RPMI8226 (cell line): ENCODE results near the gene CPNE7.
"Not testable (repeated sequence)": the region's sequence is repeated elsewhere in the genome, so short reads cannot be mapped to it uniquely, and the experiment has no call there.

Experiments
- DNase-seq: peaks from one replicate; pipeline ENCODE4 v3.0.0-alpha.2; 2015

CPNE7 gene

DNA sequence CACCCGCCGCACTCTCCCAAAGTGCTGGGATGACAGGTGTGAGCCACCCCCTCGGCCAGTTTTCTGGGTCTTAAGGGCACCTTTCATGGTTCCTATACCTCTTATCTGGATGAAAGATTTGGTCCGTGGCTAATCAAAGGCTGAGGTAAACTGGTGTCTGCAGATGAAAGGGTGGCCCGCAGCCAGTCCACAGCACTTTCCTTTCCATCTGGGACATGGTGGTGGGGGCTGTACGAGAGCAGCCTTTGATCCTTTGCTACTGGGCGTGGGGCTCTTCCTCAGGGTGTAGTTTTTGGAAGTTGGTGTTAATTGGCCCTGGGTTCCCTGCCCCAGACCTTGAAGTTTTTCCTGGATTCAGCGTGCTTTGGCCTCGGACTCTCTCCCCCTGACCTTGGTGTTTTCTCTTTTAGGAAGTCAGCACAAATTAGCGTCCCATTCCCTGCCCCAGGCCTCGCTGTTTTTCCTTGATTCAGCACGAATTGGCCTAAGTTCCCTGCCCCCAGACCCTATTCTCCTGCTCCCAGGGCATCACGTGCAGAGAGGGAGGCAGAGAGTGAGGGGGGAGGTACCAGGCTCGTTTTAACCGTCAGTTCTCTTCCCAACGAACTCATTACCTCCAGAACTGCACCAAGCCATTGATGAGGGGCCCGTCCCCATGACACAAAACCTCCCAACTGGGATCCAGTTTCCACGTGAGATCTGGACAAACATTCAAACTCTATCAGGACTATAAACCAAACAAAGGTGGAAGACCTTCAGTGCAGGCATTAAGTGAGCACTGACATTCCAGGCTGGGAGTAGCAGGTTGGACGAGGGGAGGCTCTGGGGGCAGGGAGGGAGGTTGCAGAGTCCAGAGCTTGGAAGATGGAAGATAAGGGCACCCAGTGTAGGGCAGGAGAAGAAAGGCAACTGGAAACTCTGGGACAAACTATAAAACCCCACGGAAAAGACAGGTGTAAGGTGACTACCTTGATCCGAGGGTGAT lies 49.5 kb downstream of the CPNE7 start:
- DNase-seq = no peak

DNA sequence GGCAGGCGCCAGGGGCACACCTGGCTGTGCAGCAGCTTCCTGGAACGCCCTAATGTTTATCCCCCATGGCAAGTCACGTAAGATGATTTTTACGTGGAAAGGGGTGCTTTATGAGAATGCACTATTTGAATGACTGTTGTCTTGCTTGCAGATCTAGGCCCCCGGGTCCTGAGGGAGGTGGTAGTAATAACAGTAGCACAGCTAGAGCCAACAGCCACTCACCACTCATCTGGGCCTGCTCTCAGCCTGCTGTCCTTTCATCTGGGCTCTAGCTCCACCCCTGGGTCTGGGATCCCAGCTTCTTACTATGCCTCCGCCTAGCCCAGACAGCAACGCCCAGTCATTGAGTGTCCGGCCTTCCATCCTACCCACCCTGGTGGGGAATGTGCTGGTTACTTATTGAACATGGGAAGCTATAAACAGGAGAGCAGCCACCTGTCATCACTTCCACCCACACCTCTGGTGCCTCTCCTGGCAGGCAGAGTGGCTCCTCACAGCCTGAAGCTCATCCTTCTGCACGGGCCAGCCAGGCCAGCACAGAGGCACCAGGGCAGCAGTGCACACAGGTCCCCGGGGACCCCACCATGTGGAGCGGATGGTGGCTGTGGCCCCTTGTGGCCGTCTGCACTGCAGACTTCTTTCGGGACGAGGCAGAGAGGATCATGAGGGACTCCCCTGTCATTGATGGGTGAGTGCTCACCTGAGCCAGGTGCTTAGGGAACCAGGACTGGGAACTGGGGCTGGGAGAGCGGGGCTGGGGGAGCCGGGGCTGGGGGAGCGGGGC lies 54.5 kb downstream of the CPNE7 start:
- no peak for DNase-seq

DNA sequence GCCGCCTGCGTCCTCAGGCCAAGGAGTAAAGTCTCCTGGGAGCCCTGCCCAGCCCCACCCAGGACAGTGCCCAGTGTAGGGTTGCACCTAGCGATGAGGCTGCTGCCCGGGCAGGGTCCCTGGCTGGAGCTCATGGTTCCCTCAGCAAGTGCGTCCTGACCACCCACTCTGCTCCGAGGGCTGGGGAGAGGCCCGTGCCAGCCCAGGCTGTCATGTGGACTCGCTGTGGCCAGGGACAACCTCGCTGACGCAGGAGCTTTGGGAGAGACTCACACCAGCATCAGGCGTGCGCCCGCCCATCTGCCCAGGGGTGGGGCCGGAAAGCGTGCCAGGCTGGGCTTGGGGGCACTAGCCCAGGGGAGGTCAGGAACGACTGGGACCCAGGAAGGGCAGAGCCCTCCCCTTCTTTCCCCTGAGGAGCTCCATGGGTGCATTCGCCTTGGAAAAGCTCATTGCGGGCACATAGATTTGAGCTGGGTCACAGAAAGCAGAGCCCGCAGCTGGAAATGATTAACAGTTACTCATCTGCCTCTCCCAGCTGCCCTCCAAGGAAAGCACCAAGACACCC lies 57.6 kb downstream of the CPNE7 start:
- peak; percentile 64 for DNase-seq

DNA sequence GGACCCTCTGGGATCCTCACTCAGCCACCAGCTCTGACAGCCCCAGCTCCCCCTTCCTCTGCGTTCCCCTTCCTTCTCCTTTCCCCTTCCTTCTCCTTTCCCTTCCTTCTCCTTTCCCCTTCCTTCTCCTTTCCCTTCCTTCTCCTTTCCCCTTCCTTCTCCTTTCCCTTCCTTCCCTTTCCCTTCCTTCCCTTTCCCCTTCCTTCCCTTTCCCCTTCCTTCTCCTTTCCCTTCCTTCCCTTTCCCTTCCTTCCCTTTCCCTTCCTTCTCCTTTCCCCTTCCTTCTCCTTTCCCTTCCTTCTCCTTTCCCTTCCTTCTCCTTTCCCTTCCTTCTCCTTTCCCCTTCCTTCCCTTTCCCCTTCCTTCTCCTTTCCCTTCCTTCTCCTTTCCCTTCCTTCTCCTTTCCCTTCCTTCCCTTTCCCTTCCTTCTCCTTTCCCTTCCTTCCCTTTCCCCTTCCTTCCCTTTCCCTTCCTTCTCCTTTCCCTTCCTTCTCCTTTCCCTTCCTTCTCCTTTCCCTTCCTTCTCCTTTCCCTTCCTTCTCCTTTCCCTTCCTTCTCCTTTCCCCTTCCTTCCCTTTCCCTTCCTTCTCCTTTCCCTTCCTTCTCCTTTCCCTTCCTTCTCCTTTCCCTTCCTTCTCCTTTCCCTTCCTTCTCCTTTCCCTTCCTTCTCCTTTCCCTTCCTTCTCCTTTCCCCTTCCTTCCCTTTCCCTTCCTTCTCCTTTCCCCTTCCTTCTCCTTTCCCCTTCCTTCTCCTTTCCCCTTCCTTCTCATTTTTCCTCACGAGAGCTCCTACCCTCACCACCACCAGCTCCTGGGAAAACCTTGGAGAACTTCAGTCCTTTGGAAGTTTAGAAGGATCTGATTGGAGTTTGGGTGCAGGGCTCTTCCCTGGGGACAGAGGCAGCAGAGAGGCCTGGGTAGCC lies 59.2 kb downstream of the CPNE7 start:
- DNase-seq = not testable (repeated sequence)

DNA sequence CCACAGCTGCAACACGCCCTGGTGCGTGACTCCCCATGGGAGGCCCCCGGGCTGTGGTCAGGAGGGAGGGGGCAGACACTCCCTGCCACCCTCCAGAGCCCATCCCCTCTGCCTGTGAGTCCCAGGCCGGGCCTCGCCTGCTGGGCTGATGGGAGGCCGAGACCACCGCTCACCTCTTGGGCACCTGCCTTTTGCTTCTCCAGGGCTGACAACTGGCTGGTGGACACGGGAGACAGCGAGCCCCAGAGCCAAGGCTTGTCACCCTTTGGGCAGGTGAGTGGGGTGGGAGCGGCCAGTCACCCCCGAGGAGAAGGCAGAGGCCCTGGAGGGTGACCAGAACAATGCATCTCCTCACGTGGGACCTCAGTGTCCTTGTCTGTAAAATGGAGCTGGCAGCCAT lies 61.1 kb downstream of the CPNE7 start:
- DNase-seq = no peak

DNA sequence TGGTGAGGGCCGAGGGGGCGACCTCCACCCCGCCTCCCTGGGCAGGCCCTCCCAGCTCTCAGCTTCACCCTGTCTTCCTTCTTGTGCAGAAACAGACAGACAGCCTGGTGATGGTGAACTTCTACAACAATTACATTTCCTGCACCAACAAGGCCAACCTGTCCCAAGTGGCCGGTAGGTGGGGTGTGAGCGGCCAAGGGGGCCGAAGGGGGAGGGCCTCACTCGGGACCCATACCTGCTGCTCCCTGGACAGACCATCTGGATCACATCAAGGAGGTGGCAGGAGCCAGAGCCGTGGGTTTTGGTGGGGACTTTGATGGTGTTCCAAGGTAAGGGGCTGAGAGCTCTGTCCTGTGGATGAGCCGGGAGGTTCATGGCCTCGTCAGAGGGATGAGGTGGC lies 61.8 kb downstream of the CPNE7 start:
- no peak for DNase-seq

DNA sequence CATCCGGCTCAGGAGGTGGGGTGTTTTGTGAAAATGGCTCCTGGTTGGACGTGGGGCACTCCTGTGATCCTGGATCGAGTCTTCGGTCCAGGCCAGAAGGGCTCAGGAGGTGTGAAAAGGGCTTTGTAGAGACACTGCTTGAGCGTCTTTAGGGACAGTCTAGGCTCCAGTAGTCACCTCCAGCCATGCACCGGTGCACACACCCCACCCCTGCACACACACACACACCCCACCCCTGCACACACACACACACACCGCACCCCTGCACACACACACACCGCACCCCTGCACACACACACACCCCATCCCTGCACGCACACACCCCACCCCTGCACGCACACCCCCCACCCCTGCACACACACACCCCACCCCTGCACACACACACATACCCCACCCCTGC lies 62.9 kb downstream of the CPNE7 start:
- no peak for DNase-seq

DNA sequence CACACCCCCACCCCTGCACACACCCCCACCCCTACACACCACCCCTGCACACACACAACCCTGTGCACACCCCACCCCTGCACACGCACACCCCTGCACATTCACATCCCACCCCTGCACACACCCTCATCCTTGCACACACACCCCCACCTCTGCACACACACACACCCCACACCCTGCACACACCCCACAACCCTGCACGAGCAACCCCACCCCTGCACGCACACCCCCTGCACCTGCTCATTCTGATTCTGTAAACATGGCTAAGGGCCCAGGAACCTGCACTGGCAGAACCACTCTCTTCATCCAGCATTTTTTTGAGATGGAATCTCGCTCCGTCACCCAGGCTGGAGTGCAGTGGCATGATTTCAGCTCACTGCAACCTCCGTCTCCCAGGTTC lies 63.8 kb downstream of the CPNE7 start:
- no peak for DNase-seq

DNA sequence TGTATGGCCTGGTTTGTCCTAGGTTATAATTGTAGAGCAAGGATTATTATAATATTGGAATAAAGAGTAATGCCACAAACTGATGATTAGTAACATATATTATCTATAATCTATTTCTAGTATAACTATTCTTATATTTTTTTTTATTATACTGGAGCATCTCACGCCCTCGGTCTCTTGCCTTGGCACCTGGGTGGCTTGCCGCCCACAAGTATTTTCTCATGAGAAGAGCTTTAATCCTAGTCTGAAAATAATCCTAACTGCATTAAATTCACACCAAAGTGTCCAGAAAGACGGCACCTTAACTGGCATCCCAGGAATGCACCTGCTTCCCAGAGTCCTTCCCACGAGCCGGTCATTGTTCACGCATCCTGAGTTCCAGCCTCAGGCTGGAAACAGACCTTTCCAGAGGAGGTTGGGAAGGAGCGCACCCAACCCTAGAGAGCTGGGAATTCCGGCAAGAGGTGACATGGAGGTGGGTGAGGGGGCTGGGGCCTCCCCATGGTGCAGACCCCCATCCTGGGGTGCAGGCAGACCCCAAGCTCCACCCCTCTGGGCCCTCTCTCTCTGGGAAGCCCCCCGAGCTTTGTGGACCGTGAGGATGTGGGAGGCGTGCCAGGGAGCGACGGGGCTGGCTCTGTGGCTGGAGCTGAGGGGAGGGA lies 66.0 kb downstream of the CPNE7 start:
- no peak for DNase-seq

DNA sequence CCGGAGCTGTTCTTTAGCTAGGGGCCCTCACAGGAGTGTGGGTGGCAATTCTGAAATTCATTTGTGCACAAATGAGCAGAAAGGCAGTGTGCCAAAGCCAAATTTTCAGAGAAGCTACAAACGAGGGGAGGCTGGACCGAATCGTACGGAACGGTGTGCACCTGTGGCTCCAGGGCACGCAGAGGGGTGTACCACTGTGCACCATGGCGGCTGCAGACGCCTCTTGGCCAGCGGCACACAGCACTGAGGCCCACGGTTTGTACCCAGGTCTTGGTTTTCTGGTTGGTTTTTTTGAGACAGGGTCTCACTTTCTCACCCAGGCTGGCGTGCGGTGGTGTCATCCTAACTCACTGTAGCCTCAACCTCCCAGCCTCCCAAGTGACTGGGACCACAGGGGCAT lies 67.0 kb downstream of the CPNE7 start:
- no peak for DNase-seq

DNA sequence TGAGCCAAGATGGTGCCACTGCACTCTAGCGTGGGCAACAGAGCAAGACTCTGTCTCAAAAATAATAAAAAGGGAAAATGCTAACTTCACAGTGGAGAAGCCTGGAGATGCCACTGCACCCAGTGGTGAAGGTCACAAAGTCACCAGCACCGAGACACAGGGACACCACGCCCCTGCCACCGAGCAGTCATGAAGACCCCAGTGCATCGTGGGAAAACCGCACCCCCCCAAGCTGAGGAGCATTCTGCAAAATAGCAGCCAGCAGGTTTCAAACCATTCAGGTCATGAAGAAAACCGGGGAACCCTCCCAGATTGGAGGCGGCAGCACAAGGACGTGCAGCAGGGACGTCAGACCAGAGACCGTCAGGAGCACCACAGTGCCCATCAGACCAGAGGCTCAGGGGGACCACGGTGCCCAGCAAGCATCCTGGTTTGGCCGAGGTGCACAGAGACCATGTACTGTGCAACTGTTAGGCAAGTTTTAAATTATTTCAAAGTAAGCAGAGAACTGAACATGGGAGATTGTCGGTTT lies 68.3 kb downstream of the CPNE7 start:
- DNase-seq = no peak

DNA sequence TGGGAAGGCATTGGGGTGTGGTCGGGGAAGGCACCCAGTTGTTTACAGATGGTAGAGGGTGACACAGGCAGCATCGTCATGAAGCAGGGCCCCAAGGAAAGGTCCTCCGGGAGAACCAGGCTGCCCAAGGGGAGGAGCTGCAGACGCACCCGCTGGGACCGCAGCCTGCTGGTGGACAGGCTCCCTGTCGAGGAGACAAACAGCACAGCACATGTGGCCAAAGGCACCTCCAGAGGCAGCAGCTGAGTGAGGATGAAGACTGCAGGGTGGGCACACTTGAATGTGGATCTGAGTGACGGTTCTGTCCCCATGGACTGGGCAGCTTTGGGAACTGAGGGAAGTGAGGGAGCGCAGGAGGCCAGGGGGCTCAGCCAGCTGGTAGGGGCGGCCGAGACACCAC lies 69.6 kb downstream of the CPNE7 start:
- DNase-seq = no peak

DNA sequence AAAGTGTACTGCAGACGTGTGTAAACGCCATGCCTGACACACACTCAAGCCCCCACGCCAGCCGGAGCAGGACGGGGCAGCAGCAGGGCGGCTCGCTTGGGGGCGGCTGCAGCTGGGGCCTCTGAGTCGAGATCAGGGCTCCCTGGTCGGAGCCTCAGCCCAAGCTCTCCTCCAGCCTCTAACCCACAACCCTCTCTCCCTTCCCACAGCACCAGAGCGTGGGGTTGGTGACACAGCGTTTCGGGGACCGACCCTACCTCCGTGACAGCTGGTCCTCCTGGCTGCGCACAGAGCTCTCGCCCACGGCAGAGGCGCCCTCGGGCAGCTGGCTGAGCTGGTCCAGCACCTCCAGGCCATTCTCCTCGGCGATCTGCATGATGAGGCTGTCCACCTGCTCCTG lies 70.7 kb downstream of the CPNE7 start:
- DNase-seq = no peak
